Stimulated activated CD4-positive, alpha-beta T cell treated with anti-CD3 and anti-CD28 coated beads, Interleukin-15, amount 100 ng/mL, for 48 hours (primary cell): ENCODE results near the gene CAPS2.
"Not testable (repeated sequence)": the region's sequence is repeated elsewhere in the genome, so short reads cannot be mapped to it uniquely, and the experiment has no call there.

Source experiments
- DNase-seq, 2 donors: peaks; one replicate each; pipeline ENCODE4 v3.0.0-alpha.2; 2020; ENCODE audit warnings: low read depth in 2 of 2

Gene CAPS2

DNA sequence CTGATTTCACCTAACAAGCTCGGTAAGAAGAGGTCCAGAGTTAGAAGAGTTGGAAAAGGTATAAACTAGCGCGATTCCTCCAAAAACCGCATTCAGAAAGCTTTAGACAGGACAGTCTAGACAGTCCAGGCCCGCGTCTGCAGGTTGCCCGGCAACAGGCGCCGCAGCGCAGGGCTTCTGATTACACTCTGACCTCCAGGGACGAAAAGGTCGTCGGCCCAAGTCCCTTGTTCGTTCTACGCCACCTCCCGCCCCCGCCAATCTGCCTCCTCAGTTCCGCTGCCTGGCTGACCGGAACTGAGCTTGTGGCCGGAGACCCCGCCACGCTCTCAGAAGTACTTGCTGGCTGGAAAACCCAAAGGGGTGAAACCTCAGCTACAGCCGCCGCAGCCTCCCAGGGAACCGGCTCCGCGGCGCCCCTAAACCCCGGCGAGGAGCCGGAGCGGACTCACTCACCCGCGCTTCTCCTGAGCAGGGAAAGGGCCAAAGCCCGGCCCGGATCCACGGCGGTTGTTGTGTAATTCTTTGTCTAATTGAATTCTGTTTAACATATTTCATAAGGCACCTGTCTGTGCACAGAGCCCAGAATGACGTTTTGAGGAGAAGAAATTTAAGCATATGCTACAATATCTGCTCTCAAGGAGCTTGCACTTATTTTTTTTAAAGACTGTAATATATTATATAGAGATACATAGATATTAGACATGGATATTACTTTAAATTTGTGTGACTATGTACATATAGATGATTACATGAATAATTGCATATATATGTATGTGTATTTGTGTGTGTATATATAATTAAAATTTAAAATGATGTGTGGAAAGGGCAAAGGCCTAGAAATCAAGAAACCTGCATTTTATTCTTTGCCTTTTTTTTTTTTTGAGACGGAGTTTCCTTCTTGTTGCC lies at the start of gene CAPS2:
Gene CAPS2, minus strand, starts transcription at position 407 of the 909 bp plus-strand sequence. CDS start 3,826 bp downstream, outside the sequence.
- peak; percentile 29 to 51 for DNase-seq

DNA sequence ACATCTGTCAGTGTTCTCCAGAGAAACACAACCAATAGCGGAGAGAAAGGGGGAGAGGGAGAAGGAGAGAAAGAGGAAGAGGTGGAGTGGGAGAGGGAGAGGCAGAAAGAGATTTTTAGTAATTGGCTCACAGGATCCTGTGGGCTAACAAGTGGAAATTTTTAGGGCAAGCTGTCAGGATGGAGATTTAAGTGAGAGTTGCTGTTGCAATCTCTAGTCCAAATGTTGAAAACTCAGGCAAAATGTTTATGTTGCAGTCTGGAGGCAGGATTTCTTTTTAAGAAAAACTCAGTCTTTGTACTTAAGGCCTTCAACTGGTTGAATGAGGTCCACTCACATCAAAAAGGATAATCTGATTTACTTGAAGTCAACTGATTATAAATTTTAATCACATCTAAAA lies 48.2 kb upstream of the CAPS2 start:
- DNase-seq, result no peak

DNA sequence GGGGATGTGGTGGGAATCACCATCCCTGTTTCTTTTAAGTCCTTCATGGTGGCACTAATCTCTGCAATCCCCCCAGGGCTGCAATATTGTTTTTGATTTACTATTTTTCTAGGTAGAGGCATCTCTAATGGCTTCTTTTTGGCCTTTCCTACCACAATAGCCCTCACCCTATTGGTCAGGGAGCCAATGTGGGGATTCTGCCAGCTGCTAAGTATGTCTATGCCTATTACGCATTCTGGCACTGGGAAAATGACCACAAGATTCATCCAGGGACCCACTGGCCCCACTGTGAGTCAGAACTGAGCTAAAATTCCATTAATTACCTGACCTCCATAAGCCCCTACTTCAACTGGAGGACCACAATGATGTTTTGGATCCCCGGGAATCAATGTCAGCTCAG lies 44.8 kb upstream of the CAPS2 start:
- no peak for DNase-seq

DNA sequence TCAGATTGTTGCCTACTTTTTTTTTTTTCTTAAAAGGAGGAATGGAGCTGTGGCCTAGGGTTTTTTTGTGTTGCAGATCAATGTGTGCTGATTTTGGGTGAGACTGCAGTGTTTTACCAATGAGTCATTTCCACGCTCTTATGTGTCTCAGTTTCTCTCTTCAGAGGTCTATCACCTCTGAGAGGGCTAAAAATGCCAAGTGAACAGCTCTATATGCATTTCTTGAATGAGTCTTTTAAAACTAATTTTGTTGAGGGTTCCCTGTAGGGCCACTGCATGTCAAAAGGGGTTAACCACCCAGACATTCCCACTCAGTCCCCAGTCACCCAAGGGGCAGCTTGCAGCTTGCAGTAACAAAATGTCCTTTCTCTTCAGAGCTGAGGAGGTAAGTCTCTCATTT lies 36.5 kb upstream of the CAPS2 start:
- DNase-seq, result no peak

DNA sequence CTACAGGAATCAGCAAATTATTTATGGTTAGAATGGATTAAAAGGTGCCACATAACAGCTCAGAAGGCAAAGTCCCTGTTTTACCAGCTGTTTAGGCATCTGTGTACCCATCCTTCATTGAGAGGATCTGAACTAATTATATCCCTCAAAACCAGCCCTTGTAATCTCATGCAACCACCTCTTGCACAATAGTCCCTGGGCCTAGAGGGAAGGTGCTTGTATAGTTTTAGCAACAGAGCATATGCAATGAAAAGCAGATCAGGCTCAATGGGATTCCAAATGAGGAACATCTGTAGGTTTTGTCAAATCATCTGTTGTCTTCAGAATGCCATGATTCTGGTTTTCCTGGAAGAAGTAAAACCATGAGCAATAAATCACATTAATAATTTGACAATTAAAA lies 34.8 kb upstream of the CAPS2 start:
- DNase-seq, result no peak

DNA sequence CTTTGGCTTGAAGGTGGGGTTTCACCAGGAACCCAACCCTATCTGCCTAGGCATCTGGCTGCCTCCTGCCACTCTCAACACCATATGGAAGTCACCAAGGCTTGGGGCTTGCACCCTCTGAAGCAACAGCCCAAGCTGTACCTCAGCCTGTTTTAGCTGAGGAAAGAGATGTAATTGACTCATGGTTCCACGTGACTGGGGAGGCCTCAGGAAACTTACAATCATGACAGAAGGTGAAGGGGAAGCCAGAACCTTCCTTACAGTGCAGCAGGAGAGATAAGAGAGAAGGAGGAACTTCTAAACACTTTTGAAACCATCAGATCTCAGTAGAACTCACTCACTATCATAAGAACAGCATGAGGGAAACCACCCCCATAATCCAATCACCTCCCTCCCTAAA lies 31.3 kb upstream of the CAPS2 start:
- DNase-seq, result no peak

DNA sequence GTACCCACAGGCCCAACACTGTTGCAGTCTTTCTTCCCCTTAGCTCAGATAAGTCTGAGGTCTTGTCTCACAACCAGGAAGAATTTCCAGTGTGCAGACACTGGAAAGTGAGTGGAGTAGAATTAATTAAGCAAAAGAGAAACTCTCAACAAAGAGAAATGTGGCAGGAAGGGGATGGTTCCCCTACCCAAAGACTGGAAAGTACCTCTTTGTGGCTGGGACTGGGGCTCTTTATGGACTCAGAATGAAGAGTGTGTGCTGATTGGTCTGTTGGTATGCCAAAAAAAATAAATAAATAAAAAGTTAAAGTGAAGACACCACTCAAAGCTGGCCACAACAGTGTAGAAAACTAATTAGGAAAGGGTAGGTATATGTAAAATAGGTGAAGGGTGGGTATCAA lies 30.8 kb upstream of the CAPS2 start:
- DNase-seq, result no peak

DNA sequence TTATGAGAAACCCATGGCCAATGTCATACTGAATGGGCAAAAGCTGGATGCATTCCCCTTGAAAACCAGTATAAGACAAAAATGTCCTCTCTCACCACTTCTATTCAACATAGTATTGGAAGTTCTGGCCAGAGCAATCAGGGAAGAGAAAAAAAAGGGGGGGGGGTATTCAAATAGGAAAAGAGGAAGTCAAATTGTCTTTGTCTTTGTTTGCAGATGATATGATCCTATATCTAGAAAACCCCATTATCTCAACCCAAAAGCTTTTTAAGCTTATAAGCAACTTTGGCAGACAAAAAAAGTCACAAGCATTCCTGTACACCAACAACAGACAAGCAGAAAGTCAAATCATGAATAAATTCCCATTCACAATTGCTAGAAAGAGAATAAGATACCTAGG lies 23.9 kb upstream of the CAPS2 start:
- no peak for DNase-seq

DNA sequence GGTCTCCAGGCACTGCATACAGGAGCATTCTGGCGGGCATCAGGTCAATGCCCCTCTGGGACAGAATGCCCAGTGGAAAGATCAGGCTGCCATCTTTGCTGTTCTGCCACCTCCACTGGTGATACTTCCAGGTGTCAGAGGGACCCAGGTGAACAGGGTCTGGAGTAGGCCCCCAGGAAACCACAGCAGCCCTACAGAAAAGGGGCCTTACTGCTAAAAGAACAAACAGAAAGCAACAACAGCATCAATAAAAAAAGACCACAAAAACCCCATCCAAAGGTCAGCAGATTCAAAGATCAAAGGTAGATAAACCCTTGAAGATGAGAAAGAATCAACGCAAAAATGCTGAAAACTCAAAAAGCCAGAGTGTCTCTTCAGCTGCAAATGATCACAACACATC lies 20.3 kb upstream of the CAPS2 start:
- no peak for DNase-seq

DNA sequence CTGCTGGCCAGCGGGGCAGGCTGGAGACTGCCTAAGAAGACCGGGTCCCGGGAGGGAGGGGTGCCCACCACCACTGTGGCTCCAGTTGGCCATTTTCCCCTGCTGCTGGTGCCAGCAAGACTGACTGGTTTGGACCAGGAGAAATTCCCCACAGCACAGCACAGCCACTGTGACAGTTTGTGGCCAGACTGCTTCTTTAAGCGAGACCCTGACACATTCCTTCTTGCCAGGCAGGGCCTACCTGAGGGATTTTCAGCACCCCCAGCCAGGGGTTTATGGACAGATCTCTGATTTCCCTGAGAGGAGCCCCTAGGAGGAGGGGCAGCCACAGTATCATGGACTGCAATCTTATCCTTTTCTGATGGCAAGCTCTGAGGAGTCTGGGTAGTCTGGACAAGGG lies 19.8 kb upstream of the CAPS2 start:
- DNase-seq, result no peak

DNA sequence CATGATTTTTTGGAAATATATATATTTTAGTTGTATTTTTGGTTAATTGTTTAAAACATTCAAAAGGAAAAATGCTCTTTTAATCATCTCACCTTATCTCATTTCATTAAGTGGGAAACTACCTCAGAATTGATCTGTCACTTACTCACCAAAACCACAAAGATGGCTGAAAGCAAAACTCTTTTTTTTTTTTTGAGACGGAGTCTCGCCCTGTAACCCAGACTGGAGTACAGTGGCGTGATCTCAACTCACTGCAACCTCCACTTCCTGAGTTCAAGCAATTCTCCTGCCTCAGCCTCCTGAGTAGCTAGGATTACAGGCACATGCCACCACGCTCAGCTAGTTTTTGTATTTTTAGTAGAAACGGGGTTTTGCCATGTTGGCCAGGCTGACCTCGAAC lies 16.1 kb upstream of the CAPS2 start:
- DNase-seq, result not testable (repeated sequence)

DNA sequence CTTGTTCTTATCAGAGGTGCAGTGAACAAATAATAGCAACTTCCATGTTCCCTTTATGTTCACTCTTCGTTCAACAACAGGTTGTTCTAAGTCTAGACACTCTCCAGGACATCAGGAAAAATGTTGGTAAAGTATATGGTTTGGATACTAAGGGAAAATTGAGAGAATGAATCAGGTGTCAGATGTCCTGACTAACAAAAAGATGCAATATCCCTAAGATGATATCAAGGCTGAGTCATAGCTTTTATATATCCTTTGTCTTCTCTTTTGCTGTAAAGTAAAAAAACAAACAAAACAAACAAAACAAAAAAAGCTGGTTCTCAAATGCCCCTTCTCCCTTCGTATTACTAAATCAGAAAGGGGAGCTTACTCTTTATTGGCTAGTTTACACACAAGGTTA lies 15.4 kb upstream of the CAPS2 start:
- DNase-seq, result no peak

DNA sequence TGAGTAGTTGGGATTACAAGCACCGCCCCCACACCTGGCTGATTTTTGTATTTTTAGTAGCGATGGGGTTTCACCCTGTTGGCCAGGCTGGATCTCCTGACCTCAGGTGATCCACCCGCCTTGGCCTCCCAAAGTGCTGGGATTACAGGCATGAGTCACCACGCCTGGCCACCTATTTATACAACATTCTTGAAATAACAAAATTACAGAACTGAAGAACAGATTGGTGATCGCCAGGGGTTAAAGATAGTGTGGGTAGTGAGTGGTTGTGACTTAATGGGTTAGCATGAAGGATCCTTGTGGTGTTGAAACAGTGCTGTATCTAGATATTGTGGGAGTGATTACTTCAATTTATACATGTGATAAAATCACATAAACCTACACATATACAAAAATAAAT lies 11.7 kb upstream of the CAPS2 start:
- no peak for DNase-seq

DNA sequence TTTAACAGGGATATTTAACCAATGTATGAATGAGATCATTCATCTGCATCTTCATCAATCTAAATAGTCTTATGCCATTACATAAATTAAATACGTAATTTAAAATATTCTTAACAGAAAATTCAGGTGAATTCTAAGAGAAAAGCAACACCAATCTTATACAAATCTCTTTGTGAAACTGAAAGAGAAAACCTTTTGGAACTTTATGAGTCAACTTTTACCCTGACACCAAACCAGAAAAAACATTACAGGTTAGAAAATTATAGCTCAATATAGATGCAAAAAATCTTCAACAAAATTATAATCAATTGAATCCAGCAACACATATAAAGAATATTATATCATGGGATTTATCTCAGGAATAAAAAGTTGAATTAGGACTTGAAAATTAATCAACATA lies 7.8 kb upstream of the CAPS2 start:
- DNase-seq, result no peak

DNA sequence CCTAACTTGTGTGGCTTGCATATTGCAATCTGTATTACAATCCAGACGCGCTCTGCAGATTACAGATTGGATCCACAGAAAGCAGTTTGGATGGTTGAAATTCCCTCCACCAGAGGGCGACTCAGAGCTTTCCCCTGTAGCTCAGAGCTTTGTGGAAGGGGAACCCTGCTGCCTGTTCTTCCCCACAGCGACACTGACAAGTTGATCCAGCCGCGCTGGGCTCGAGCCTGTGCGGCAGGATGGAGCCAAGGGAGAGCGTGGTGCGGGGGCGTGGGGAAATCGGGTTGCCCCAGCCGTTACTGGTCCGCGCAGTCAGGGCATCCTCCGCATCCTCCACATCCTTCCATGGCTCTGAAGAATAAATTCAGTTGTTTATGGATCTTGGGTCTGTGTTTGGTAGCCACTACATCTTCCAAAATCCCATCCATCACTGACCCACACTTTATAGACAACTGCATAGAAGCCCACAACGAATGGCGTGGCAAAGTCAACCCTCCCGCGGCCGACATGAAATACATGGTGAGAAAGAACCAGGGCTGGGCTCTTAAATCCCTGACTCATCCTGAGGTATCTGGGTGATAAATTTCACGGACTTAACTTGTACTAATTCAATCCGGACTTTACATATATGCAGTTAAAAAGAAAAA lies 4.4 kb upstream of the CAPS2 start, which contains the start of gene GLIPR1L1:
Gene GLIPR1L1, plus strand, starts transcription at position 287 of the 647 bp plus-strand sequence. Its CDS starts 59 bp downstream, at position 346.
- DNase-seq, result peak; percentile 69 to 78

DNA sequence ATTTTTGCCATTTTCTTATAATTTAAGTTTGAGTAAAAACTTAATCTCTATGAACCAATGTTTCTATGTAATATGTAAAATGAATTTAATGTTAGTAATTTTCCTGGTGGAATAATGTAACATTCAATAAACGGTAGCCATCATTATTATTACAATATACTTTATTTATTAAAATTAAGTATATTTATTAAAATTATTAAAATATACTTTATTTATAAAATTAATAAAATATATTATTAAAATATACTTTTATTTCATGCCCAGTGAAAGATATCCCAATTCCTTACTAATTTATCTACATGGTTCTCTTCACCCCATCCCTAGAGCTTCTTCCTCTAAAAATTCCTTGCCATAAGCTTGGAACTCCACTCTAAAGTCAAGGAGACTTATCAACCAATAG lies 2.5 kb downstream of the CAPS2 start:
- no peak for DNase-seq

DNA sequence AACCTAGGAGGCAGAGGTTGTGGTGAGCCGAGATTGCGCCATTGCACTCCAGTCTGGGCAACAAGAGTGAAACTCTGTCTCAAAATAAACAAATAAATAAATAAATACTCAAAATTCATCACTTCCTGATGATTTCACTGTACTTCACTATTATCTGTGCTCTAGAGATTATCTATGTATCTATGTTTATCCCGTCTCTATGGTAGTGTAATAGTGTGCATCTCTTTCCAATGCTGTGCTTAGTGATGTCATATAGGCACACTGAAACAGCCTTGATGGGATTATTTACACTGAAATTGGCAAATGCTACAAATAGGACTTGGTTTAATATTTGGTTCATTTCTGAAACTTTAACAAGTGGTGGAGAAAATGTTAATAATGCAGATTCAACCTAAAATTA lies 6.5 kb downstream of the CAPS2 start:
- DNase-seq, result no peak

DNA sequence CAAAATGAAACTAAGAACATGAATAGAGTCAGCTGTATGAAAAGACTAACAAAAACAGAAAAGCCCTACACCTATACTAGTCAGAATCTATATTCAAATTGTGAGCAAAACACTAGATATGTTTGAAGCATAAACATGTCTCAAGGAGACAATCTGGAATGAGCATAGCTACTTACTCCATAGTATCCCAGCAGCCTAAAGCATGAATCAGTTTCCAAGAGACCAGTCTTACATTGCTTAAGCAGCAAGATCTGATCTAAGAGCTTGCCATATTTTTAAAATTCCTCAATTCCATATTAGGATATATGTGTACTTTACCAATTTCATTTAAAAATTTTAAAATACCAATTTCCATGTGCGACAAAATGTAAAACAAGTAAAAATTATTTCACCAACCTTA lies 7.7 kb downstream of the CAPS2 start:
- DNase-seq, result no peak

DNA sequence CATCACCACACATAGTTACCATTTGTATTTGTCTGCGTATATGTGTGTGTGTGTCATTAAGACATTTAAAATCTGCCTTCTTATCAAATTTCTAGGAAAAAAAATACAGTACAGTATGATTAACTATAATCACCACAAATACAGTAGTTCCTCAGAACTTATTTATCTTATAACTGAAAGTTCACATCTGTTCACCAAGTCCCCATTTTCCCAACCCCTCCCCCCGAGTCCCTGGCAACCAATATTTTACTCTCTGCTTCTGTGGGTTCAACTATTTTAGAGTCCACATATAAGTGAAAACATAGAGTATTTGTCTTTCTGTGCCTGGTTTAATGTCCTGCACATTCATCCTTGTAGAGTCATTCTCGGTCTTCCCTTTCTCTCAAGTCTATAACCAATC lies 12.3 kb downstream of the CAPS2 start:
- DNase-seq, result no peak

DNA sequence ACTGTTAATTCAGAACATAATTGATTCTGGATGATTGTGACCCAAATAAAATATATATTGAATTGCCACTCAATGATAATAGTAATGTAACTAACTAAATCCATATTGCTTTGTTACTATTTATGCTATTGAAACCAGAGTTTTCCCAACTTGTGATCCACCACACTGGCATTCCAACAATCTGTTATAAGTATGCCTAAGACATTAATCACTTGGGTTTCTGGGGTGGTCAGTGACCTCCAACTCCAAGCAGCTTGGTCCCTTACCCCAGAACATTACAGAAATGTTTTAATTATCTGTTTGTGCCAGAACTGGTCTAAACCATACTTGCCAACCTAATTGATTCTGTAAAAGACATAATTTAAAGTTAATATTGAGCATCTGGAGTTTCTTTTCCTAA lies 14.6 kb downstream of the CAPS2 start:
- DNase-seq, result no peak

DNA sequence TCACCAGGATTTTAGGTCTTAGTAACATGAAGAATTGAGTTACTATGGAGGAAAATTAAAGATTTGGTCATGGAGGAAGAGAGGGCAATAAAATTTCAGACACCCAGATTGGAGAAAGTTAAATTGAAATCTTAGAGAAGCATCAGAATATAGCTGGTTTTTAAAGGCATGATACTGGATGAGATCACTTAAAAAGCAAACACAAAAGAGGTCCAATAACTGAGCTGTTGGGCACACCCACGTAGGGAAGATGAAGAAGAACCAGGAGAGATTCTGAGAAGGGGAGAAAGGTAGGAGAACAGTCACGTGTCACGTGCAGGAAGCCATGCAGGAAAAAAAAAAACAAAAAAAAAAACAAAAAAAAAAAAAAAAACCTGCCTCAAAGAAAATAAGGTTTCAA lies 18.8 kb downstream of the CAPS2 start:
- no peak for DNase-seq

DNA sequence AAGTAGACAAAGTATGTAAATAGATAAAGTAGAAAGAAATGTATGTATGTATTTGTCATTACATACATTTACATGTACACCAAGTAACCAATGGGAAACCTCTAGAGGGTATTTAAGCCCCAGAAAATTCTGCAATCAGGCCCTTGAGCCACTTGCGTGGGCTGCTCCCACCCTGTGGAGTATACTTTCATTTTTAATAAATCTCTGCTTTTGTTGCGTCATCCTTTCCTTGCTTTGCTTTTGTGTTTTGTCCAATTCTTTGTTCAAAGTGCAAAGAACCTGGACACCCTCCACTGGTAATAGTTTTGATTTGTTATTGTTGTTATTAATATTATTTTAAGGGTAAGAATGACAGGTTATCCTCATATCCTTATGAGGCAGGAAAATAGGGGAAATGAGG lies 21.8 kb downstream of the CAPS2 start:
- no peak for DNase-seq
